A673 (cell line): ENCODE data around the gene ZBTB16.

ENCODE experiments used
- EZH2 ChIP-seq: fragments of 200-600 bp; sonication (generic); IDR thresholded peaks from 2 replicates; pipeline ENCODE4 v1.6.1; 2017; ENCODE audit warnings: borderline replicate concordance, low read depth, mild to moderate bottlenecking, mixed read lengths, antibody characterized with exemption, low read length; ENCODE audit not compliant: poor library complexity, severe bottlenecking
- TF ChIP-seq, protein P1 (sequence below): fragments of 300-800, 200-600 bp; sonication (generic); conservative IDR thresholded peaks from 2 replicates; pipeline ENCODE4 v1.5.1; 2017; ENCODE audit warnings: low read depth, mild to moderate bottlenecking, antibody characterized with exemption, low read length, moderate library complexity, mixed read lengths

DNA sequence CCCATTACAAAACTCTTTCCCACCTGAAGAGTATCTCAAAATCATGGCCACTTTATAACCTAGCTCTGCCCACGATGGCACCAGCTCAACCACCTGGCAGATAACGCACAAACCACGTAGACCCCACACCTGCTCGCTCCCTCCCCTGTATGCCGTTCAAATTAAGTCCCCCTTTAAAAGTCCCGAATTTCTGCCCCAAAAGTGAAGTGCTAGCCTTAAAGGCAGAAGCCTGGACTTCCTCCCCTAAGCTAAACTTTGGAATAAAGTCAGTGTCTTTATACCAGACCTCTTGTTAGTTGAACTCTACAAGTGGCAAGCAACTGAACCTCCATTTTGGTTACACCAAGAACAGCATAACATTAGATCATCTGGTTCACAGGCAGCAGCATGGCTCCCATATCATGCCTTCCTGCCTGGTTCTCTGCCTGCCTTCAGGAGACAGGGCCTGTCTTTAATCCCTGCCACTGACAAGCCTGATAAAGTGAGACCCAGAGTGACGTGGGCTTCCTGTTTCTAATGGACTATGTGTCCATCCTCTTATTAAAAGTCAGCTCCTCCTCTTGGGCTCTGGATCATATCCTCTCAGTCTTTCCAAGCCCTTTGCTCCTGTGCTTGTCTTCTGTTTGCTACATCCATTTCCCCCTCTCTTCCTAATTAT lies 204.1 kb downstream of the ZBTB16 start:
- TF ChIP-seq, protein P1, sequence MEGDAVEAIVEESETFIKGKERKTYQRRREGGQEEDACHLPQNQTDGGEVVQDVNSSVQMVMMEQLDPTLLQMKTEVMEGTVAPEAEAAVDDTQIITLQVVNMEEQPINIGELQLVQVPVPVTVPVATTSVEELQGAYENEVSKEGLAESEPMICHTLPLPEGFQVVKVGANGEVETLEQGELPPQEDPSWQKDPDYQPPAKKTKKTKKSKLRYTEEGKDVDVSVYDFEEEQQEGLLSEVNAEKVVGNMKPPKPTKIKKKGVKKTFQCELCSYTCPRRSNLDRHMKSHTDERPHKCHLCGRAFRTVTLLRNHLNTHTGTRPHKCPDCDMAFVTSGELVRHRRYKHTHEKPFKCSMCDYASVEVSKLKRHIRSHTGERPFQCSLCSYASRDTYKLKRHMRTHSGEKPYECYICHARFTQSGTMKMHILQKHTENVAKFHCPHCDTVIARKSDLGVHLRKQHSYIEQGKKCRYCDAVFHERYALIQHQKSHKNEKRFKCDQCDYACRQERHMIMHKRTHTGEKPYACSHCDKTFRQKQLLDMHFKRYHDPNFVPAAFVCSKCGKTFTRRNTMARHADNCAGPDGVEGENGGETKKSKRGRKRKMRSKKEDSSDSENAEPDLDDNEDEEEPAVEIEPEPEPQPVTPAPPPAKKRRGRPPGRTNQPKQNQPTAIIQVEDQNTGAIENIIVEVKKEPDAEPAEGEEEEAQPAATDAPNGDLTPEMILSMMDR, result no peak
- no peak for TF ChIP-seq EZH2
